Suppressor macrophage treated with lipopolysaccharide for 4 hours (primary cell): ENCODE measurements around the gene OGDHL.

ENCODE experiments used
- DNase-seq: peaks from one replicate; pipeline ENCODE4 v3.0.0-alpha.2; 2020

The OGDHL gene

GRCh38 chr10:49688261-49688846 lies 73.8 kb downstream of the OGDHL start:
- DNase-seq = no peak

GRCh38 chr10:49686651-49687050 lies 75.5 kb downstream of the OGDHL start:
- no peak for DNase-seq
